ENCODE results near the gene ATF7IP2. TPM values are rescaled to one million over a fixed set of nuclear protein-coding genes. Genes with fewer than 3 reads are reported as not detected.

Gene ATF7IP2
- total and polyA plus RNA-seq, 2 of the 13 experiments (the other 11 are each of a cell fraction or from before 2014, with no cell fraction given), result 117 to 217 TPM

DNA sequence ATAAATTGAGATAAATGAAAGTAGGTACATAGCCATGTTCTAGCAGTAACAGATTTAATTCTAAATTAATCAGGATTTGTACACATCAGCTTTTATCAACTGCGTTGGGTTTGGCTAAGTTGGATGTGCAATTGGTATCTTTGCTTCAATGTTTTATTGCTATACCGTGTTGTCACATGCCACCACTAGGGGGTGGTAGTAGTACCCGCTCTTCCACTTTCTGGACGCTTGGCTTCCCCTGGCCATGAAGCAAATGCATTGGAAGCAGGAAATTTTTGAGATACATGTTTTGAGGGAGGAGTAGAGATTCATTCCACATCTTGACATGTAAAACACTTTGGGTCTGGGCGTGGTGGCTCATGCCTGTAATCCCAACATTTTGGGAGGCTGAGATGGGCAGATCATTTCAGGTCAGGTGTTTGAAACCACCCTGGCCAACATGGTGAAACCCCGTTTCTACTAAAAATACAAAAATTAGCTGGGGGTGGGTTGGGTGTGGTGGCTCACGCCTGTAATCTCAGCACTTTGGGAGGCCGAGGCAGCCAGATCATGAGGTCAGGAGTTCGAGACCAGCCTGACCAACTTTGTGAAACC is 135.9 kb downstream of the ATF7IP2 start (continued):
- TF ChIP-seq REPIN1 (CRISPR knock-in tag; IDR thresholded peaks at IDR 0.05; ENCODE audit: borderline replicate concordance, low read depth), result no peak
- TF ChIP-seq HOXD1 (CRISPR knock-in tag; IDR thresholded peaks at IDR 0.05), result no peak
- TF ChIP-seq, protein P1, sequence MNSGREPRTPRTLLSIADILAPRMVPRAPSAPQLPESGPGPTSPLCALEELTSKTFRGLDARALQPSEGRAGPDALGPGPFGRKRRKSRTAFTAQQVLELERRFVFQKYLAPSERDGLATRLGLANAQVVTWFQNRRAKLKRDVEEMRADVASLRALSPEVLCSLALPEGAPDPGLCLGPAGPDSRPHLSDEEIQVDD (CRISPR knock-in tag; IDR thresholded peaks at IDR 0.05; ENCODE audit: borderline replicate concordance), result no peak
- 0 out of 2 replicates have a peak, but pooled peaks have one; percentile 18 for TF ChIP-seq GATAD2A (CRISPR knock-in tag; IDR thresholded peaks at IDR 0.05)
- no peak for TF ChIP-seq FOXJ3 (CRISPR knock-in tag; IDR thresholded peaks at IDR 0.05; ENCODE audit: borderline replicate concordance)
- no peak for TF ChIP-seq EP300 (IDR thresholded peaks at IDR 0.05; ENCODE audit: low read depth in 2 of 2, low read length in 2 of 2)
- no peak for TF ChIP-seq EP300 (CRISPR knock-in tag; IDR thresholded peaks at IDR 0.05; ENCODE audit: borderline replicate concordance)
- no peak for TF ChIP-seq SP5 (CRISPR knock-in tag; IDR thresholded peaks at IDR 0.05; ENCODE audit: borderline replicate concordance, low read depth)
- TF ChIP-seq ZFYVE20 (CRISPR knock-in tag; IDR thresholded peaks at IDR 0.05; ENCODE audit: borderline replicate concordance, low read depth), result no peak
- 0 out of 2 replicates have a peak, but pooled peaks have one; percentile 34 for TF ChIP-seq DNMT1 (CRISPR knock-in tag; IDR thresholded peaks at IDR 0.05)
- no peak for TF ChIP-seq EHMT2 (IDR thresholded peaks at IDR 0.05; ENCODE audit: borderline replicate concordance, low read depth, low read length)
- TF ChIP-seq YY1 (IDR thresholded peaks at IDR 0.05; ENCODE audit: insufficient read depth, insufficient replicate concordance, low read depth, low read length), result no peak
- TF ChIP-seq ZBTB46 (CRISPR knock-in tag; IDR thresholded peaks at IDR 0.05; ENCODE audit: borderline replicate concordance), result no peak
- no peak for TF ChIP-seq MIER2 (CRISPR knock-in tag; IDR thresholded peaks at IDR 0.05)
- no peak for TF ChIP-seq KMT2A (CRISPR knock-in tag; IDR thresholded peaks at IDR 0.05)
- TF ChIP-seq ZNF276 (CRISPR knock-in tag; IDR thresholded peaks at IDR 0.05; ENCODE audit: low read depth), result no peak
- TF ChIP-seq, protein P2, sequence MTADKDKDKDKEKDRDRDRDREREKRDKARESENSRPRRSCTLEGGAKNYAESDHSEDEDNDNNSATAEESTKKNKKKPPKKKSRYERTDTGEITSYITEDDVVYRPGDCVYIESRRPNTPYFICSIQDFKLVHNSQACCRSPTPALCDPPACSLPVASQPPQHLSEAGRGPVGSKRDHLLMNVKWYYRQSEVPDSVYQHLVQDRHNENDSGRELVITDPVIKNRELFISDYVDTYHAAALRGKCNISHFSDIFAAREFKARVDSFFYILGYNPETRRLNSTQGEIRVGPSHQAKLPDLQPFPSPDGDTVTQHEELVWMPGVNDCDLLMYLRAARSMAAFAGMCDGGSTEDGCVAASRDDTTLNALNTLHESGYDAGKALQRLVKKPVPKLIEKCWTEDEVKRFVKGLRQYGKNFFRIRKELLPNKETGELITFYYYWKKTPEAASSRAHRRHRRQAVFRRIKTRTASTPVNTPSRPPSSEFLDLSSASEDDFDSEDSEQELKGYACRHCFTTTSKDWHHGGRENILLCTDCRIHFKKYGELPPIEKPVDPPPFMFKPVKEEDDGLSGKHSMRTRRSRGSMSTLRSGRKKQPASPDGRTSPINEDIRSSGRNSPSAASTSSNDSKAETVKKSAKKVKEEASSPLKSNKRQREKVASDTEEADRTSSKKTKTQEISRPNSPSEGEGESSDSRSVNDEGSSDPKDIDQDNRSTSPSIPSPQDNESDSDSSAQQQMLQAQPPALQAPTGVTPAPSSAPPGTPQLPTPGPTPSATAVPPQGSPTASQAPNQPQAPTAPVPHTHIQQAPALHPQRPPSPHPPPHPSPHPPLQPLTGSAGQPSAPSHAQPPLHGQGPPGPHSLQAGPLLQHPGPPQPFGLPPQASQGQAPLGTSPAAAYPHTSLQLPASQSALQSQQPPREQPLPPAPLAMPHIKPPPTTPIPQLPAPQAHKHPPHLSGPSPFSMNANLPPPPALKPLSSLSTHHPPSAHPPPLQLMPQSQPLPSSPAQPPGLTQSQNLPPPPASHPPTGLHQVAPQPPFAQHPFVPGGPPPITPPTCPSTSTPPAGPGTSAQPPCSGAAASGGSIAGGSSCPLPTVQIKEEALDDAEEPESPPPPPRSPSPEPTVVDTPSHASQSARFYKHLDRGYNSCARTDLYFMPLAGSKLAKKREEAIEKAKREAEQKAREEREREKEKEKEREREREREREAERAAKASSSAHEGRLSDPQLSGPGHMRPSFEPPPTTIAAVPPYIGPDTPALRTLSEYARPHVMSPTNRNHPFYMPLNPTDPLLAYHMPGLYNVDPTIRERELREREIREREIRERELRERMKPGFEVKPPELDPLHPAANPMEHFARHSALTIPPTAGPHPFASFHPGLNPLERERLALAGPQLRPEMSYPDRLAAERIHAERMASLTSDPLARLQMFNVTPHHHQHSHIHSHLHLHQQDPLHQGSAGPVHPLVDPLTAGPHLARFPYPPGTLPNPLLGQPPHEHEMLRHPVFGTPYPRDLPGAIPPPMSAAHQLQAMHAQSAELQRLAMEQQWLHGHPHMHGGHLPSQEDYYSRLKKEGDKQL (CRISPR knock-in tag; IDR thresholded peaks at IDR 0.05; ENCODE audit: low read depth), result no peak
- peak; percentile 46; the same call in 1 of the 2 replicates for TF ChIP-seq ELF3 (CRISPR knock-in tag; IDR thresholded peaks at IDR 0.05)
- TF ChIP-seq JDP2 (CRISPR knock-in tag; IDR thresholded peaks at IDR 0.05; ENCODE audit: borderline replicate concordance), result no peak
- TF ChIP-seq THAP7 (CRISPR knock-in tag; IDR thresholded peaks at IDR 0.05), result no peak
